HepG2 (cell line): Measurements from ENCODE around the gene RPL31. TPM values are rescaled to one million over a fixed set of nuclear protein-coding genes. Genes with fewer than 3 reads are reported as not detected.

ENCODE experiments used
- ARHGAP35 ChIP-seq: sonication (generic); formaldehyde crosslinking; IDR thresholded peaks from 2 replicates; pipeline ENCODE4 v1.9.0; 2022; ENCODE audit warnings: mild to moderate bottlenecking, inconsistent platforms, moderate library complexity, missing genetic modification reagents, borderline replicate concordance
- ARNT2 ChIP-seq: sonication (generic); formaldehyde crosslinking; IDR thresholded peaks from 2 replicates; pipeline ENCODE4 v1.8.0; 2022; ENCODE audit warnings: mild to moderate bottlenecking, low read depth, missing genetic modification reagents, moderate library complexity
- EED ChIP-seq: sonication (generic); formaldehyde crosslinking; IDR thresholded peaks from 2 replicates; pipeline ENCODE4 v1.5.0; 2020; ENCODE audit warnings: mild to moderate bottlenecking, missing genetic modification reagents
- EZH2 ChIP-seq: conservative IDR thresholded peaks from 2 replicates; pipeline ENCODE4 v1.6.1; 2012; ENCODE audit warnings: mild to moderate bottlenecking, low read depth, low read length, moderate library complexity
- HDAC1 ChIP-seq: sonication (generic); formaldehyde crosslinking; IDR thresholded peaks from 2 replicates; pipeline ENCODE4 v1.5.1; 2020; ENCODE audit warnings: mild to moderate bottlenecking, missing genetic modification reagents
- HMGA1 ChIP-seq: sonication (generic); formaldehyde crosslinking; conservative IDR thresholded peaks from 2 replicates; pipeline ENCODE4 v1.4.0; 2020; ENCODE audit warnings: missing genetic modification reagents
- KMT2B ChIP-seq: IDR thresholded peaks from 2 replicates; pipeline ENCODE4 v1.6.1; 2016; ENCODE audit warnings: missing genetic modification reagents, missing compliant biosample characterization
- MED1 ChIP-seq: sonication (generic); formaldehyde crosslinking; IDR thresholded peaks from 2 replicates; pipeline ENCODE4 v1.4.0; 2020; ENCODE audit warnings: missing genetic modification reagents
- MLLT10 ChIP-seq: sonication (generic); formaldehyde crosslinking; IDR thresholded peaks from 2 replicates; pipeline ENCODE4 v1.4.0; 2020; ENCODE audit warnings: missing genetic modification reagents
- NKX3-1 ChIP-seq: sonication (generic); formaldehyde crosslinking; IDR thresholded peaks from 2 replicates; pipeline ENCODE4 v1.5.0; 2020; ENCODE audit warnings: missing genetic modification reagents
- NR2F2 ChIP-seq: IDR thresholded peaks from 2 replicates; pipeline ENCODE4 v1.6.1; 2012; ENCODE audit warnings: low read depth, inconsistent platforms, borderline replicate concordance
- PHF21A ChIP-seq: sonication (generic); formaldehyde crosslinking; IDR thresholded peaks from 2 replicates; pipeline ENCODE4 v1.5.0; 2020; ENCODE audit warnings: mild to moderate bottlenecking, missing genetic modification reagents
- POLR2A ChIP-seq, 2 experiments: IDR thresholded peaks; 2 replicates each; pipeline ENCODE4 v1.6.1; 2011; ENCODE audit warnings: low read depth in 2 of 2, low read length in 2 of 2, mild to moderate bottlenecking in 1 of 2, moderate library complexity in 1 of 2; ENCODE audit not compliant: insufficient read depth in 1 of 2
- PRDM4 ChIP-seq: sonication (generic); formaldehyde crosslinking; IDR thresholded peaks from 2 replicates; pipeline ENCODE4 v1.9.0; 2021; ENCODE audit warnings: missing genetic modification reagents, borderline replicate concordance
- SMAD1 ChIP-seq: sonication (generic); formaldehyde crosslinking; IDR thresholded peaks from 2 replicates; pipeline ENCODE4 v1.4.0; 2020; ENCODE audit warnings: missing genetic modification reagents, low read depth, mild to moderate bottlenecking, borderline replicate concordance
- STAT6 ChIP-seq: sonication (generic); formaldehyde crosslinking; IDR thresholded peaks from 2 replicates; pipeline ENCODE4 v1.4.0; 2020; ENCODE audit warnings: missing genetic modification reagents, mild to moderate bottlenecking, borderline replicate concordance
- TFAP4 ChIP-seq: sonication (generic); IDR thresholded peaks from 2 replicates; pipeline ENCODE4 v1.6.1; 2016; ENCODE audit warnings: low read depth, borderline replicate concordance
- ZBTB25 ChIP-seq: IDR thresholded peaks from 2 replicates; pipeline ENCODE4 v1.6.1; 2018; ENCODE audit warnings: missing genetic modification reagents
- ZBTB42 ChIP-seq: sonication (generic); formaldehyde crosslinking; IDR thresholded peaks from 2 replicates; pipeline ENCODE4 v1.5.0; 2020; ENCODE audit warnings: mild to moderate bottlenecking, missing genetic modification reagents
- ZFP36L1 ChIP-seq: sonication (generic); formaldehyde crosslinking; IDR thresholded peaks from 2 replicates; pipeline ENCODE4 v1.8.0; 2022; ENCODE audit warnings: mild to moderate bottlenecking, missing genetic modification reagents, moderate library complexity
- ZNF546 ChIP-seq: sonication (generic); formaldehyde crosslinking; conservative IDR thresholded peaks from 2 replicates; pipeline ENCODE4 v1.8.1; 2023; ENCODE audit warnings: mild to moderate bottlenecking, missing genetic modification reagents
- ZNF713 ChIP-seq: sonication (generic); formaldehyde crosslinking; IDR thresholded peaks from 2 replicates; pipeline ENCODE4 v1.4.0; 2020; ENCODE audit warnings: mild to moderate bottlenecking, missing genetic modification reagents
- polyA plus RNA-seq, 8 experiments: library from polyadenylated mRNA; depleted of rRNA in 3 of 8; stranded (reverse) in 7 of 8; unstranded in 1 of 8; fragments of >200 nt; fragmentation: Illumina TruSeq in 4 of 8; extraction: Trizol in 4 of 8; gene quantifications; 2 replicates each; pipeline versions ENCODE4 v1.2.1 to v1.2.3, GENCODE V29; 2011 to 2016; ENCODE audit warnings: low read depth in 4 of 8, missing spikeins in 1 of 8, mixed read lengths in 1 of 8; ENCODE audit not compliant: insufficient read depth in 1 of 8
- total RNA-seq, 5 experiments: library from RNA; depleted of rRNA; stranded (reverse); fragments of >200 nt; fragmentation: Illumina TruSeq; extraction: Trizol; gene quantifications; 2 replicates each; pipeline ENCODE4 v1.2.3, GENCODE V29; 2016; ENCODE audit warnings: low read depth in 1 of 5
- TF ChIP-seq, protein P1 (sequence below): IDR thresholded peaks from 2 replicates; pipeline ENCODE4 v1.6.1; 2016

RPL31 gene
- total and polyA plus RNA-seq, 2 of the 13 experiments (the other 11 are each of a cell fraction or from before 2014, with no cell fraction given): 3,331 to 3,582 TPM

GRCh38 chr2:101002562-101003277 is 631 bp downstream of the RPL31 start (continued):
- TF ChIP-seq ZNF546 (CRISPR knock-in tag) (no peak), STAT6 (no peak), NR2F2 (no peak), PRDM4 (CRISPR knock-in tag) (no peak), HMGA1 (CRISPR knock-in tag) (no peak), SMAD1 (CRISPR knock-in tag) (no peak), ZBTB25 (CRISPR knock-in tag) (no peak), HDAC1 (CRISPR knock-in tag) (no peak; the same call in 1 of the 2 replicates), ZBTB42 (CRISPR knock-in tag) (no peak), PHF21A (CRISPR knock-in tag) (no peak), ARHGAP35 (CRISPR knock-in tag) (no peak), NKX3-1 (CRISPR knock-in tag) (no peak), ARNT2 (CRISPR knock-in tag) (no peak), MED1 (no peak), TFAP4 (no peak), MLLT10 (no peak), POLR2A (IDR thresholded peaks at IDR 0.05; ENCODE audit: insufficient read depth in 1 of 2, low read depth in 2 of 2, low read length in 2 of 2) (no peak), ZFP36L1 (CRISPR knock-in tag) (no peak), ZNF713 (CRISPR knock-in tag) (no peak), KMT2B (no peak), EZH2 (0 out of 2 replicates have a peak, but pooled peaks have one; percentile 4), EED (CRISPR knock-in tag) (no peak)
- TF ChIP-seq, protein P1, sequence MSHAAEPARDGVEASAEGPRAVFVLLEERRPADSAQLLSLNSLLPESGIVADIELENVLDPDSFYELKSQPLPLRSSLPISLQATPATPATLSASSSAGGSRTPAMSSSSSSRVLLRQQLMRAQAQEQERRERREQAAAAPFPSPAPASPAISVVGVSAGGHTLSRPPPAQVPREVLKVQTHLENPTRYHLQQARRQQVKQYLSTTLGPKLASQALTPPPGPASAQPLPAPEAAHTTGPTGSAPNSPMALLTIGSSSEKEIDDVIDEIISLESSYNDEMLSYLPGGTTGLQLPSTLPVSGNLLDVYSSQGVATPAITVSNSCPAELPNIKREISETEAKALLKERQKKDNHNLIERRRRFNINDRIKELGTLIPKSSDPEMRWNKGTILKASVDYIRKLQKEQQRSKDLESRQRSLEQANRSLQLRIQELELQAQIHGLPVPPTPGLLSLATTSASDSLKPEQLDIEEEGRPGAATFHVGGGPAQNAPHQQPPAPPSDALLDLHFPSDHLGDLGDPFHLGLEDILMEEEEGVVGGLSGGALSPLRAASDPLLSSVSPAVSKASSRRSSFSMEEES (CRISPR knock-in tag): no peak
